Colonic mucosa (tissue), 4 donors: ENCODE data around the gene TRIM9. TPM values are rescaled to one million over a fixed set of nuclear protein-coding genes. Genes with fewer than 3 reads are reported as not detected.

Experiments
- DNase-seq: peaks from one replicate; pipeline ENCODE4 v3.0.0-alpha.2; 2020
- H3K27ac ChIP-seq: fragments of 200-600 bp; one replicate; pipeline ENCODE4 v1.8.0; 2021
- H3K27me3 ChIP-seq: fragments of 200-600 bp; one replicate; pipeline ENCODE4 v1.8.0; 2021
- H3K36me3 ChIP-seq: fragments of 200-600 bp; one replicate; pipeline ENCODE4 v1.8.0; 2021
- H3K4me1 ChIP-seq: fragments of 200-600 bp; one replicate; pipeline ENCODE4 v1.8.0; 2021; ENCODE audit warnings: mild to moderate bottlenecking
- H3K4me3 ChIP-seq: fragments of 200-600 bp; one replicate; pipeline ENCODE4 v1.8.0; 2021
- H3K9ac ChIP-seq, 2 donors: one replicate each; pipeline ENCODE4 v1.7.0; 2013; ENCODE audit warnings: control low read depth in 2 of 2, low read depth in 2 of 2, low read length in 2 of 2
- H3K9me3 ChIP-seq: fragments of 200-600 bp; one replicate; pipeline ENCODE4 v1.8.0; 2021
- CTCF ChIP-seq: fragments of 200-600 bp; IDR thresholded peaks from one replicate; pipeline ENCODE4 v1.8.0; 2022; ENCODE audit warnings: antibody characterized with exemption, mild to moderate bottlenecking
- intact Hi-C: fragments of 100-400 bp; cut with DNase I; formaldehyde crosslinking; loops from one replicate; pipeline ENCODE4 v1.14.1; 2022
- total RNA-seq, 2 donors: library from RNA; stranded (reverse); fragmentation: NEBNext Ultra II Directional in 1 of 2; extraction: Animal tissue kit (Norgen Biotek cat#: 25700) in 1 of 2; gene quantifications; one replicate each; pipeline ENCODE4 v1.2.1, GENCODE V29; 2021
- donor health status: healthy.
- donor health status: DM: no; HTN: no; CAD: no.
- donor health status: DM: no; HTN: no; CAD: no.

Gene TRIM9
- total RNA-seq, 2 donors from 2014 or later = 0.49 to 0.66 TPM

- TF ChIP-seq CTCF = no peak
- no peak overlapping the region for H3K9ac ChIP-seq
- intact Hi-C loops = no loop called here
Observed at GRCh38 chr14:51119411-51120051, 24.6 kb upstream of the TRIM9 start.

GRCh38 chr14:51118993-51119392 is 24.1 kb upstream of the TRIM9 start:
- H3K4me3 ChIP-seq = no peak overlapping the region
- H3K4me1 ChIP-seq = no peaks in the 10 kb centered on the region
- intact Hi-C loops = no loop called here
- no peak for TF ChIP-seq CTCF
- H3K27me3 ChIP-seq = no peaks in the 10 kb centered on the region
- DNase-seq = no peak
- H3K27ac ChIP-seq = no peak overlapping the region
- no peaks in the 10 kb centered on the region for H3K9me3 ChIP-seq
- H3K9ac ChIP-seq = no peak overlapping the region
- no peaks in the 10 kb centered on the region for H3K36me3 ChIP-seq

More at GRCh38 chr14:51119411-51120051, 24.6 kb upstream of the TRIM9 start:
- Histone ChIP-seq H3K27ac (no peak overlapping the region), H3K4me1 (no peaks in the 10 kb centered on the region), H3K9me3 (no peaks in the 10 kb centered on the region), H3K36me3 (no peaks in the 10 kb centered on the region), H3K4me3 (no peak overlapping the region), H3K27me3 (no peaks in the 10 kb centered on the region)
- DNase-seq = no peak

GRCh38 chr14:51117593-51117992 is 22.7 kb upstream of the TRIM9 start:
- Histone ChIP-seq H3K27me3 (no peaks in the 10 kb centered on the region), H3K4me3 (no peak overlapping the region), H3K4me1 (no peaks in the 10 kb centered on the region), H3K9ac (no peak overlapping the region), H3K36me3 (no peaks in the 10 kb centered on the region), H3K27ac (no peak overlapping the region), H3K9me3 (no peaks in the 10 kb centered on the region)
- intact Hi-C loops = no loop called here
- TF ChIP-seq CTCF = no peak
- DNase-seq = no peak

- Histone ChIP-seq H3K9ac (no peak overlapping the region), H3K9me3 (no peaks in the 10 kb centered on the region), H3K4me3 (no peak overlapping the region), H3K27me3 (no peaks in the 10 kb centered on the region), H3K4me1 (no peaks in the 10 kb centered on the region), H3K27ac (no peak overlapping the region), H3K36me3 (no peaks in the 10 kb centered on the region)
- no peak for DNase-seq
- intact Hi-C loops = no loop called here
- TF ChIP-seq CTCF = no peak
Observed at GRCh38 chr14:51116682-51117081, 21.8 kb upstream of the TRIM9 start.

- no peak for TF ChIP-seq CTCF
- Histone ChIP-seq H3K4me3 (no peak overlapping the region), H3K27ac (no peak overlapping the region), H3K36me3 (no peaks in the 10 kb centered on the region), H3K9ac (no peak overlapping the region), H3K27me3 (no peaks in the 10 kb centered on the region), H3K4me1 (no peaks in the 10 kb centered on the region), H3K9me3 (no peaks in the 10 kb centered on the region)
- no peak for DNase-seq
- intact Hi-C loops = no loop called here
Observed at GRCh38 chr14:51109651-51110050, 14.7 kb upstream of the TRIM9 start.
